Measurements from ENCODE around the gene FSTL4.

FSTL4 gene

DNA sequence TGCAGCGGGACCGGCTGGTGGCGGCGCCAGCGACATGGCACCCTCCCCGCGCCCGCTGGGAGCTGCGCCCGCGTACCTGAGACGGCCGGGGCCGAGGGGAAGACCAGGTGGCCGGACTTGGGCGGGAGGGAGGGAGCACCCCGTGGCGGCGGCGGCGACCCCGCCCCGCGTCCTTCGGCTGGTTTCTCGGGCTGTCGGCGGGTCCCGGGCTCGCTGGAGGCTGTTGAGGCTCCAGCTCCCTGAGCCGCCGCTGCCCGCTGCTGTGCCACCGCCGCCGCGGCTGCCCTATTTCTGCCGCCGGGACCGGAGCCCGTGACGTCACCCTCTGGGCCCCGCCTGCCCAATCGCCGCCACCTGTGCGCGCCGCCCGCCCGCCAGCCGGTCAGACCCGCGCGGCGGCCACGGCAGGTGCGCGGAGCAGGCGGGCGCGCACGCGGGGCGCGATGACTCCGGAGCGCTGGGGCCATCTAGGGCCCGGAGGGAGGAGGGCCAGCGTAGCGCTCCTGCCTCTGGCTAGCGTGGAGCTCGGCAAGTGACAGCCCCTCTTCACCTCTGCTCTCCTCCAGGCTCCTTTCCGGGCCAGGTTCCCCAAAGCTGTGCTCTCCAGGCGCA lies at the start of gene FSTL4:
Gene FSTL4, minus strand, starts transcription at position 293 of the 612 bp plus-strand sequence.
- Histone ChIP-seq H3K9ac (ENCODE audit: low read length in 2 of 2) (no peak within 1 kb of the TSS), H3K4me3 (ENCODE audit: low read length in 2 of 2) (peak within 1 kb of the TSS; percentile 48 to 68), H3K27ac (ENCODE audit: low read length) (no peak within 1 kb of the TSS), H3K4me1 (ENCODE audit: control insufficient read depth, insufficient read depth, low read length) (peaks cover 19% of the 10 kb centered on the region), H3K27me3 (ENCODE audit: control insufficient read depth in 1 of 2, insufficient read depth in 2 of 2, low read length in 2 of 2) (peaks cover 37 to 63% of the 10 kb centered on the region in 2 donors), H3K9me3 (ENCODE audit: control insufficient read depth in 2 of 2, low read length in 2 of 2) (no peaks in the 10 kb centered on the region), H3K36me3 (ENCODE audit: control insufficient read depth in 2 of 2, insufficient read depth in 2 of 2, low read length in 2 of 2) (no peaks in the 10 kb centered on the region)

DNA sequence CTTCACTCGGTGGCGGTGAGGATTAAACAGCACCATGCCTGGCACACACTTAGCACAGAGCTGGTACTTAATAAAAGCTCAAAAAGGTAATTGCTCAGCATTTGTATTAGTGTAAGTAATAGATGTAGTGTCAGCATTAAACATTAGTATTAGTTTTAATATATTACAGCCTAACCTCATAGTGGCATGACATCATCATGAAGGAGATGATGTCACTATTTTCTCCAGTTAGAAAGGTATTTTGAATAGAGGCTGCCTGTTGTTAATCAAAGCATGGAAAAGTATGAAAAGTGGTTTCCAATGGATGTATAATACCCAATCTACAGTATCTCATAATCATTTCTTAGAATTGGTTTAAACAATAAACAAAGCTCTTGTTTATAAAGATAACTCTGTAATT lies 49.0 kb upstream of the FSTL4 start:
- Histone ChIP-seq H3K4me1 (ENCODE audit: control insufficient read depth, insufficient read depth, low read length) (no peaks in the 10 kb centered on the region), H3K27ac (ENCODE audit: low read length) (no peak overlapping the region), H3K9me3 (ENCODE audit: control insufficient read depth in 2 of 2, low read length in 2 of 2) (no peaks in the 10 kb centered on the region), H3K9ac (ENCODE audit: low read length in 2 of 2) (no peak overlapping the region), H3K36me3 (ENCODE audit: control insufficient read depth in 2 of 2, insufficient read depth in 2 of 2, low read length in 2 of 2) (no peaks in the 10 kb centered on the region), H3K27me3 (ENCODE audit: control insufficient read depth in 1 of 2, insufficient read depth in 2 of 2, low read length in 2 of 2) (no peaks in the 10 kb centered on the region), H3K4me3 (ENCODE audit: low read length in 2 of 2) (no peak overlapping the region)

DNA sequence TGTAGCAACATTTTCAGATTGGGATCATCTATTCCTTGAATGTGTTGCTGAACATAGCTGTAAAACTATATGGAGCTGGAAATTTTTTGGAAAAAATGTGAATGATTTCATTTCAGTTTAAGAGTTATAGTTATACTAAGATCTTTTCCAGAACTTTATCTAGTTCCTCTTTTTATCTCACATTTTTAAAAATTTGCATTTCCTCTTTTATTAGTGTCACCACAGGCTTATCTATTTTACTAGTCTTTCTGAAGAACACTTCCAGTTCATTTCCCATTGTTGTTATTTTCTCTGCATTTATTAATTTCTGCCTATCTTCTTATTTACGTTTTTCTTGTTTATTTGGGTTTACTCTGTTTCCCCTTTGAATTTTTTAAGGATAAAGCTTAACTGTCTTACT lies 46.0 kb upstream of the FSTL4 start:
- H3K27ac ChIP-seq (ENCODE audit: low read length): no peak overlapping the region
- H3K4me3 ChIP-seq (ENCODE audit: low read length in 2 of 2): no peak overlapping the region
- H3K9ac ChIP-seq (ENCODE audit: low read length in 2 of 2): no peak overlapping the region
- no peaks in the 10 kb centered on the region for H3K4me1 ChIP-seq (ENCODE audit: control insufficient read depth, insufficient read depth, low read length)
- H3K9me3 ChIP-seq (ENCODE audit: control insufficient read depth in 2 of 2, low read length in 2 of 2): no peaks in the 10 kb centered on the region
- H3K36me3 ChIP-seq (ENCODE audit: control insufficient read depth in 2 of 2, insufficient read depth in 2 of 2, low read length in 2 of 2): no peaks in the 10 kb centered on the region
- no peaks in the 10 kb centered on the region for H3K27me3 ChIP-seq (ENCODE audit: control insufficient read depth in 1 of 2, insufficient read depth in 2 of 2, low read length in 2 of 2)

DNA sequence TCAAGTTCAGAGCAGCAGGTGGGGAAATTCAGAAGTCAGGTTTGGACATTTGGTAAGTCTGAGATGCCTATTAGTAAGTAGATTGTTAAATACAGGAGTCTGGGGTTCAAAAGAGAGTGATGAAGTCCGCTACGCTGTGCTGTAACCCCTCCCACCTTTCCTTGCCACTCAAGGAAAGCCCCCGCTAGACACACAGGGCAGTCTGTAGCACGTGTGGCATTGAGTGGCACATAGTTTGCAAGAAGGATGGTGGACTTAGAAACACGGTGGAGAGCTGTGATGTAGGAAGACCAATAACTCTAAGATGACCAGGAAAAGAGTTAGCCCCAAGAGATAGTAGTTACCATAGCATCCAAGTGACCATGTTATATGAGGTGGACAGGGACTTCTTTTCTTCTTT lies 44.7 kb upstream of the FSTL4 start:
- Histone ChIP-seq H3K9me3 (ENCODE audit: control insufficient read depth in 2 of 2, low read length in 2 of 2) (no peaks in the 10 kb centered on the region), H3K4me1 (ENCODE audit: control insufficient read depth, insufficient read depth, low read length) (no peaks in the 10 kb centered on the region), H3K36me3 (ENCODE audit: control insufficient read depth in 2 of 2, insufficient read depth in 2 of 2, low read length in 2 of 2) (no peaks in the 10 kb centered on the region), H3K9ac (ENCODE audit: low read length in 2 of 2) (no peak overlapping the region), H3K27ac (ENCODE audit: low read length) (no peak overlapping the region), H3K4me3 (ENCODE audit: low read length in 2 of 2) (no peak overlapping the region), H3K27me3 (ENCODE audit: control insufficient read depth in 1 of 2, insufficient read depth in 2 of 2, low read length in 2 of 2) (no peaks in the 10 kb centered on the region)

DNA sequence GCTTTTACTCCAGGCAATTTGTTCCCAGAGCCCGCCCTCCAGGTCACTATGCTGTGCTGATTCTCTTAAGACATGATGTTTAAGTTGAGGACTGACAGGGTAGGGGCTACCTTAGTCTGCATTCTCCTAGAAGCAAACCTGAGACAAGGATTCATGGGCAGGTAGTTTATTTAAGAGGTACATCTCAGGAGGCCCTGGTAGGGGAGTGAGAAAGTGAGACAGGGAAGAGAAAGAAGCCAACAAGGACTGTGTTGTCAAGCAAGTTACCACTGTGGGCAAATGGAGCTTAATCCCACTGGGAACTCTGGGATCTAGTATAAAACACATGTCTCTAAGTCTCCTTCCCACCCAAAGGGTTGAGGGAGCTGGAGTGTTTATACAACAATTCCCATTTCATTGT lies 43.6 kb upstream of the FSTL4 start:
- Histone ChIP-seq H3K27me3 (ENCODE audit: control insufficient read depth in 1 of 2, insufficient read depth in 2 of 2, low read length in 2 of 2) (no peaks in the 10 kb centered on the region), H3K9me3 (ENCODE audit: control insufficient read depth in 2 of 2, low read length in 2 of 2) (no peaks in the 10 kb centered on the region), H3K9ac (ENCODE audit: low read length in 2 of 2) (no peak overlapping the region), H3K4me1 (ENCODE audit: control insufficient read depth, insufficient read depth, low read length) (no peaks in the 10 kb centered on the region), H3K4me3 (ENCODE audit: low read length in 2 of 2) (no peak overlapping the region), H3K27ac (ENCODE audit: low read length) (no peak overlapping the region), H3K36me3 (ENCODE audit: control insufficient read depth in 2 of 2, insufficient read depth in 2 of 2, low read length in 2 of 2) (no peaks in the 10 kb centered on the region)

DNA sequence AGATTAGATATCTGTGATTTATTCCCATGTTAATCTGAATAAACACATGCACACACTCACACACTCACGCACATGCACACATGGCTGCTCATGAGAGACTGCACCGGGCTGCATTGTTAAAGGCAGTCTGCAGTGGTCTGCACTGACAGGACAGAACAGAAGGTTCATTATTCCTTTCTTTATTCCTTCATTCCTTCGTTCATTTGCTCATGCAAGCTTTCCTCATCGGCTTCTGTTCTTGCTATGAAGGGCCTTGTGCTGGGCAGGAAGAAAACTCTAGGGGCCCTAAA lies 41.4 kb upstream of the FSTL4 start:
- H3K9ac ChIP-seq (ENCODE audit: low read length in 2 of 2): no peak overlapping the region
- no peaks in the 10 kb centered on the region for H3K36me3 ChIP-seq (ENCODE audit: control insufficient read depth in 2 of 2, insufficient read depth in 2 of 2, low read length in 2 of 2)
- no peak overlapping the region for H3K4me3 ChIP-seq (ENCODE audit: low read length in 2 of 2)
- H3K9me3 ChIP-seq (ENCODE audit: control insufficient read depth in 2 of 2, low read length in 2 of 2): no peaks in the 10 kb centered on the region
- no peaks in the 10 kb centered on the region for H3K4me1 ChIP-seq (ENCODE audit: control insufficient read depth, insufficient read depth, low read length)
- H3K27ac ChIP-seq (ENCODE audit: low read length): no peak overlapping the region
- H3K27me3 ChIP-seq (ENCODE audit: control insufficient read depth in 1 of 2, insufficient read depth in 2 of 2, low read length in 2 of 2): no peaks in the 10 kb centered on the region

DNA sequence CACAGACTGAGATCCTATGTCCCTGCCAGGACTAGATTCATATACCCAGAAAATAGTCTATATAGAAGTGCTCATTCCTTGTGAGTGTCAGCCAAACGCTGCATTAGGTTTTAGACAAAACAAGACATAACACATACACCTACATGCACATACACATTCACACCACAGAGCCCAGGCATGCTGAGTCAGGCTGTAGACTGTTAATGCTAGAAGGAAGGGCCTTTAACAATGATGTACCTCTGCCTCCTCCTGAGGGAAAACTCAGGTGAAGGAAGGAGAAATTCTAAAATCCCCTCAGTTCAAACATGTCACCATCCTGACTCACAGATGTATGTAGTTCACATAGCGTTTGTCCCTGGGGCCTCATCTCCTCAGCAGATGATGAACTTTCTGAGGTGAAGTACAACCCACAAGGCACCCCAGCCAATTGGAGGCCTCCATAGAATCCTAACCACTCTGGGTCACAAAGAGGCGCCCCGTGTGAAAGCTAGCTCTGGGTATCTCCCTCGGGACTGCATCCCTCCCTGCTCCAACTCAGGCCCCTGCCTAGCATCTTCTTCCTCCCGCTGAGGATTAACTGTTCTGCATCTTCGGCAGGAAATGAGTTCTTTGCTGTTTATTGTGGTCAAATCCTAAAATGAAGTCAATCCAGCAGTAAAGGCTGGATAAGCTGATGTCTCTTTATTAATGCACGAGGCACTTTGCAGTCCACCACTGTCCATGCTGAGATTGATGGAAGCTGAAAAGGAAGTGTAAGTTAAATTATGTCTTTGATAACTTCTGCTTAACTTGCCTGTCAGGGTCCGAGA lies 40.8 kb upstream of the FSTL4 start:
- H3K27me3 ChIP-seq (ENCODE audit: control insufficient read depth in 1 of 2, insufficient read depth in 2 of 2, low read length in 2 of 2): no peaks in the 10 kb centered on the region
- no peak overlapping the region for H3K9ac ChIP-seq (ENCODE audit: low read length in 2 of 2)
- no peaks in the 10 kb centered on the region for H3K9me3 ChIP-seq (ENCODE audit: control insufficient read depth in 2 of 2, low read length in 2 of 2)
- H3K4me1 ChIP-seq (ENCODE audit: control insufficient read depth, insufficient read depth, low read length): no peaks in the 10 kb centered on the region
- H3K27ac ChIP-seq (ENCODE audit: low read length): no peak overlapping the region
- no peaks in the 10 kb centered on the region for H3K36me3 ChIP-seq (ENCODE audit: control insufficient read depth in 2 of 2, insufficient read depth in 2 of 2, low read length in 2 of 2)
- H3K4me3 ChIP-seq (ENCODE audit: low read length in 2 of 2): no peak overlapping the region

DNA sequence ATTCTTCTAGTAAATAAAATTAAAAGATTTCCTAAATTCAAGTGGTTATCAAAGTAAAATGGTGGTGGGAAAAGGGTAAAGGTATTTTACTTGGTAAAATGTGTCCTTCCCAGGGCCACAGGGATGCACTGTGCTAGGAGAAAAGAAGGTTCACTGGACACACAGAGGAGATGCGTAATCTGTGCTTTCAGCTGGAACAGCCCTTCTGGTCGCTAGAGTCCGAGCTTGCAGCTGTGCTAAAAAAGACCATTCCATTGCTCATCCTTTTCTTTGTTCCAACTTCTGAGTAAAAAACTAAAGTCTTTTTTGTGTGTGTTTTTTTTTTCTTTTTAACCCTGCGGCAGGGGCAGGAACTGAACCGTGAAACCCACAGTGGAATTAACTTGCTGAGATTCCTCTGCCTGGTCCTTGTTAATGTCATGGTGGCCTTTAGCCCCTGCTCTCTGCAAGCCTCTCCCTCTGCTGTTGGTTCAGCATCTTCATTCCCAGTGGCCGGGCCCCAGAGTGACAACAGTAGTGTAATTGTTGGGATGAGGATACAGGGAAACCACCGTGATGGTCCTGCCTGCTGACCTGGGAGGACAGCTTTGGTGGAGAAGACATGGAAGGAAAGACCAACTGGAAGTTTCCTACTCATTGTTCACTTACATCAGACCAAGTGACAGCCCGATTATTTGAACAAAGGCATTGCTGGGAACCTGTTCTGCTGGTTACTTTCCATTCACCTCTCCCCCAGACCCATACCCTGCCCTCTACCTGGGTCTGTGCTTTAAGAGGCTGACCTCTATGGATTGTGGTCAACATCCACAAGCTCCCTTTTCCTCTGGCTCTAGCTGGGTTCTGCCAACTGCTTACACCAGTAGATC lies 31.9 kb upstream of the FSTL4 start:
- Histone ChIP-seq H3K27me3 (ENCODE audit: control insufficient read depth in 1 of 2, insufficient read depth in 2 of 2, low read length in 2 of 2) (peaks cover 0 to 3% of the 10 kb centered on the region in 2 donors), H3K4me3 (ENCODE audit: low read length in 2 of 2) (no peak overlapping the region), H3K36me3 (ENCODE audit: control insufficient read depth in 2 of 2, insufficient read depth in 2 of 2, low read length in 2 of 2) (no peaks in the 10 kb centered on the region), H3K4me1 (ENCODE audit: control insufficient read depth, insufficient read depth, low read length) (no peaks in the 10 kb centered on the region), H3K9ac (ENCODE audit: low read length in 2 of 2) (no peak overlapping the region), H3K27ac (ENCODE audit: low read length) (no peak overlapping the region), H3K9me3 (ENCODE audit: control insufficient read depth in 2 of 2, low read length in 2 of 2) (no peaks in the 10 kb centered on the region)

DNA sequence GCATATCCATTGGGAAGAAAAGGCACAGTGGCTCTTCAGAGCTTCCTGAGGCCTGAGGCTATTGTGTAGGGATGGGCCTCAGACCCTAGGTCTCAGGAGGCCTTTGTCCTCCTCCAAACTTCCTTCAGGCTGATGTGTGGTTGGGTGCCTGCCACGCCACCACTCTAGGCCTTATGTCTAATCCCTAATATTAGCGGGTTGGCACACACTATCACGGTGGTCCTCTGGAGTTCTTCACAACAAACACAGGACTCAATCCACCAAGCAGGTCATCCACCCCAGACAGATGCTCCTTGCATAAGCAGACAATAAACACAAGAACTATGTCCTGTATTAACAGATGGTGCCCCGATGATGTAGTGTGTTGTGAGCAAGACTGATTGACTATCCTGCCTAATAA lies 31.0 kb upstream of the FSTL4 start:
- H3K27ac ChIP-seq (ENCODE audit: low read length): no peak overlapping the region
- no peaks in the 10 kb centered on the region for H3K9me3 ChIP-seq (ENCODE audit: control insufficient read depth in 2 of 2, low read length in 2 of 2)
- H3K36me3 ChIP-seq (ENCODE audit: control insufficient read depth in 2 of 2, insufficient read depth in 2 of 2, low read length in 2 of 2): no peaks in the 10 kb centered on the region
- peaks cover 0 to 3% of the 10 kb centered on the region in 2 donors for H3K27me3 ChIP-seq (ENCODE audit: control insufficient read depth in 1 of 2, insufficient read depth in 2 of 2, low read length in 2 of 2)
- no peaks in the 10 kb centered on the region for H3K4me1 ChIP-seq (ENCODE audit: control insufficient read depth, insufficient read depth, low read length)
- H3K9ac ChIP-seq (ENCODE audit: low read length in 2 of 2): no peak overlapping the region
- no peak overlapping the region for H3K4me3 ChIP-seq (ENCODE audit: low read length in 2 of 2)

DNA sequence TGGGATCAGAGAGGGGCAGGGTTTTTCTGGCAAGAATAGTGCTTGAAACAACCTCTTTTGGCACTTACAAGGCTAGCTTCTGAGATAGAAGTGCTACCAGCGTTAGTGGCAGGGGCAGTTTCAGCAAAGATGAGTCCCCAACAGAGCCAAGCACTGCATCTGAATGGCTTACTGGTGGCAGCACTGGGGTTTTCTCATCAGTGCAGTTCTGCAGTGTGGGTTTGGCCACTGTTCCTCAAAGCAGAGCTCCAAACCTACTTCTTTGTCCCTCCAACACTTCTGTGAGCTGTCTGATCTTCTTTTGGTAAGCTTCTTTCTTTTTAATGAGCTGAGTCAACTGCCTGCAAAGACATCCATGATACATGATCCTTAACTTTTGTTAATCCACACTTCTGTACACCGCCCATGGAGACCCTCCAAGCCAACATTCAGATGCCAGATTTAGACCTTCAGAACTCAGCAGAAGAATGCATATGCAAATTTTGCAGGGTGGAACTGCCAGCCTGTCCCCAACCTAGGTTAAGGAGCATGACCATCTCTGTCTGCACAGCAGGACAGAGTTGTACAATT lies 29.9 kb upstream of the FSTL4 start:
- H3K36me3 ChIP-seq (ENCODE audit: control insufficient read depth in 2 of 2, insufficient read depth in 2 of 2, low read length in 2 of 2): no peaks in the 10 kb centered on the region
- H3K4me1 ChIP-seq (ENCODE audit: control insufficient read depth, insufficient read depth, low read length): no peaks in the 10 kb centered on the region
- H3K9me3 ChIP-seq (ENCODE audit: control insufficient read depth in 2 of 2, low read length in 2 of 2): no peaks in the 10 kb centered on the region
- no peak overlapping the region for H3K4me3 ChIP-seq (ENCODE audit: low read length in 2 of 2)
- peaks cover 0 to 3% of the 10 kb centered on the region in 2 donors for H3K27me3 ChIP-seq (ENCODE audit: control insufficient read depth in 1 of 2, insufficient read depth in 2 of 2, low read length in 2 of 2)
- no peak overlapping the region for H3K9ac ChIP-seq (ENCODE audit: low read length in 2 of 2)
- H3K27ac ChIP-seq (ENCODE audit: low read length): no peak overlapping the region

Measured in stomach smooth muscle (tissue), 2 donors.